Heart left ventricle (tissue), 16 donors: Measurements from ENCODE around the gene TCF4. TPM values are rescaled to one million over a fixed set of nuclear protein-coding genes. Genes with fewer than 3 reads are reported as not detected.

Experiments
- ATAC-seq, 4 donors: fragments of 200-7000 bp; cut with Tn5 transposase; one replicate each; pipeline ENCODE4 v1.9.1; 2020 to 2022; ENCODE audit warnings: moderate library complexity in 4 of 4, mild to moderate bottlenecking in 3 of 4, moderate number of reproducible peaks in 1 of 4
- DNase-seq, 5 donors: peaks; one replicate each; pipeline ENCODE4 v3.0.0-alpha.2; 2020
- H3K27ac ChIP-seq, 12 donors: fragments of 200-600 bp; sonication (generic) in 4 of 12; one replicate each; pipeline versions ENCODE4 v1.5.0 to v1.8.0; 2016 to 2022; ENCODE audit warnings: mild to moderate bottlenecking in 2 of 12
- H3K27me3 ChIP-seq, 9 donors: fragments of 200-600 bp; sonication (generic) in 2 of 9; one replicate each; pipeline versions ENCODE4 v1.5.1 to v1.8.0; 2016 to 2022; ENCODE audit warnings: mild to moderate bottlenecking in 3 of 9
- H3K36me3 ChIP-seq, 9 donors: fragments of 200-600 bp; sonication (generic) in 2 of 9; one replicate each; pipeline versions ENCODE4 v1.5.0 to v1.8.0; 2018 to 2022; ENCODE audit warnings: mild to moderate bottlenecking in 2 of 9
- H3K4me1 ChIP-seq, 12 donors: fragments of 200-600 bp; sonication (generic) in 4 of 12; one replicate each; pipeline versions ENCODE4 v1.5.0 to v1.8.0; 2016 to 2022; ENCODE audit warnings: mild to moderate bottlenecking in 3 of 12
- H3K4me3 ChIP-seq, 12 donors: fragments of 200-600 bp; sonication (generic) in 4 of 12; one replicate each; pipeline versions ENCODE4 v1.5.0 to v1.8.0; 2017 to 2022; ENCODE audit warnings: mild to moderate bottlenecking in 9 of 12, moderate library complexity in 4 of 12
- H3K9me3 ChIP-seq, 12 donors: fragments of 200-600 bp; sonication (generic) in 4 of 12; one replicate each; pipeline versions ENCODE4 v1.5.0 to v1.8.0; 2016 to 2022; ENCODE audit warnings: mild to moderate bottlenecking in 1 of 12
- CTCF ChIP-seq, 12 donors: fragments of 200-600 bp; sonication (generic) in 4 of 12; IDR thresholded peaks; one replicate each; pipeline versions ENCODE4 v1.5.0 to v1.8.0; 2018 to 2022; ENCODE audit warnings: antibody characterized with exemption in 12 of 12, mild to moderate bottlenecking in 5 of 12
- POLR2A ChIP-seq, 2 donors: fragments of 450-650 bp; IDR thresholded peaks; one replicate each; pipeline ENCODE4 v1.6.1; 2017; ENCODE audit warnings: antibody characterized with exemption in 2 of 2, mild to moderate bottlenecking in 2 of 2, moderate library complexity in 2 of 2
- WGBS, 4 donors: extraction: QIAGEN DNeasy Blood & Tissue Kit in 2 of 4; methylation state at CpG; one replicate each; pipeline versions ENCODE4 v1.1.5 to v1.1.7; 2013 to 2018; 5-methylcytosine and 5-hydroxymethylcytosine counted together
- intact Hi-C, 10 donors: fragments of 100-400 bp; cut with DNase I; formaldehyde crosslinking; loops; one replicate each; pipeline versions ENCODE4 v1.11.1 to v1.14.2; 2022
- polyA plus RNA-seq, 2 donors: library from polyadenylated mRNA; stranded (reverse); fragments of 200-250 nt; gene quantifications; one replicate each; pipeline ENCODE4 v1.2.3, GENCODE V29; 2013
- total RNA-seq, 9 donors: library from RNA; depleted of rRNA in 2 of 9; stranded (reverse); fragments of >200 nt in 2 of 9; fragmentation: NEBNext Ultra II Directional in 3 of 9; extraction: Animal tissue kit (Norgen Biotek cat#: 25700) in 3 of 9; gene quantifications; one replicate each; pipeline versions ENCODE4 v1.1.0 to v1.2.4, GENCODE V29; 2016 to 2023
- donor health status: ischemic (EF 13 %, LVEDD 7.1; RV severe dilation, severe dysfunction).
- donor health status: healthy with polysubstance abuse.
- donor health status: DM: no; HTN: yes; CAD: no.
- donor health status: DM: no; HTN: no; CAD: no.
- donor health status: ischemic (EF 25% LVEDD 6.9; RV normal size, moderate dysfunction).
- donor health status: ischemic (EF 25% LVEDD 5.7; RV mildly dilated, moderate dysfunction).
- donor health status: healthy.
- donor health status: DM: yes; HTN: yes; CAD: no.
- donor health status: ischemic (EF 35%, LVEDD 5.7; RV mildly dilated, moderate dysfunction).
- donor health status: nonischemic (EF 11% LVEDD 7.7; RV severe dilation, severe dysfunction).
- donor health status: DM: yes; HTN: yes; CAD: no.
- donor health status: PGD.
- donor health status: ischemic (EF 29% LVEDD 5.4; RV normal size, mild dysfunction).
- donor health status: nonischemic (EF 23%, LVEDD 6.1; RV moderate dilation, normal function).

The TCF4 gene
- total and polyA plus RNA-seq, 11 donors: 12.8 to 119 (median 71.5) TPM

- H3K36me3 ChIP-seq: no peaks in the 10 kb centered on the region
- H3K27me3 ChIP-seq: no peaks in the 10 kb centered on the region
- peak overlapping the region; percentile 33 to 91 (median 84) for H3K27ac ChIP-seq
- no peak for ATAC-seq
- H3K9me3 ChIP-seq: no peaks in the 10 kb centered on the region
- WGBS, 4 donors: 43 to 53% (median 46%) methylated on average over 6 of the region's 6 CpGs
- no peak for TF ChIP-seq POLR2A (IDR thresholded peaks at IDR 0.05)
- no peak for TF ChIP-seq CTCF (IDR thresholded peaks at IDR 0.05)
- DNase-seq: no peak
- peaks cover 0 to 48% (median 19%) of the 10 kb centered on the region in 12 donors for H3K4me1 ChIP-seq
- H3K4me3 ChIP-seq: peak overlapping the region in 10 of 12 donors; percentile 9 to 56 (median 44)
- intact Hi-C loops: loop anchor here in 7 of 10 donors (2.0 to 10.0 kb wide), 8 partner anchors 54 to 168 kb away; partner anchors contain the start of gene TCF4 (in 4 of the 7)
Observed at GRCh38 chr18:55420665-55421307, 167.2 kb downstream of the TCF4 start.

GRCh38 chr18:55419947-55420664 lies 167.9 kb downstream of the TCF4 start:
- ATAC-seq: peak in 1 of 4 donors; percentile 17
- peak overlapping the region in 10 of 12 donors; percentile 9 to 56 (median 44) for H3K4me3 ChIP-seq

GRCh38 chr18:55419132-55419946 lies 168.7 kb downstream of the TCF4 start:
- H3K4me1 ChIP-seq: peaks cover 0 to 62% (median 27%) of the 10 kb centered on the region in 12 donors

More at GRCh38 chr18:55419947-55420664, 167.9 kb downstream of the TCF4 start:
- H3K27me3 ChIP-seq: no peaks in the 10 kb centered on the region
- no peaks in the 10 kb centered on the region for H3K36me3 ChIP-seq
- peaks cover 0 to 54% (median 24%) of the 10 kb centered on the region in 12 donors for H3K4me1 ChIP-seq
- H3K27ac ChIP-seq: peak overlapping the region; percentile 33 to 91 (median 84)
- no peaks in the 10 kb centered on the region for H3K9me3 ChIP-seq
- DNase-seq: no peak
- intact Hi-C loops: loop anchor here (2.0 to 10.0 kb wide), 21 partner anchors 55 to 1157 kb away; partner anchors contain the start of gene TCF4 (in 8 of the 10)
- TF ChIP-seq CTCF (IDR thresholded peaks at IDR 0.05) (no peak), POLR2A (IDR thresholded peaks at IDR 0.05) (no peak)
- 33 to 43% (median 35%) methylated on average over 7 of the region's 7 CpGs for WGBS, 4 donors

More at GRCh38 chr18:55419132-55419946, 168.7 kb downstream of the TCF4 start:
- intact Hi-C loops: loop anchor here (5.0 to 10.0 kb wide), 15 partner anchors 75 to 1158 kb away; partner anchors contain the start of gene TCF4 (in 4 of the 10)
- 45 to 61% (median 50%) methylated on average over 5 of the region's 5 CpGs for WGBS, 4 donors
- peak overlapping the region; percentile 33 to 91 (median 84) for H3K27ac ChIP-seq
- DNase-seq: no peak
- peak overlapping the region in 9 of 12 donors; percentile 37 to 56 (median 45) for H3K4me3 ChIP-seq
- H3K36me3 ChIP-seq: no peaks in the 10 kb centered on the region
- no peak for ATAC-seq
- no peak for TF ChIP-seq CTCF (IDR thresholded peaks at IDR 0.05)
- no peak for TF ChIP-seq POLR2A (IDR thresholded peaks at IDR 0.05)
- H3K9me3 ChIP-seq: no peaks in the 10 kb centered on the region
- H3K27me3 ChIP-seq: no peaks in the 10 kb centered on the region
